K562 (cell line): ENCODE results near the gene GPX6. TPM values are rescaled to one million over a fixed set of nuclear protein-coding genes. Genes with fewer than 3 reads are reported as not detected.
A peak's percentile ranks its signal among the peaks of the same experiment; 100 is the strongest.

Experiments used
- BHLHE40 ChIP-seq: IDR thresholded peaks from 2 replicates; pipeline ENCODE4 v1.6.1; 2011; ENCODE audit warnings: low read length, improper control_type of control experiment
- BMI1 ChIP-seq: fragments of 150-350 bp; IDR thresholded peaks from 2 replicates; pipeline ENCODE4 v1.6.1; 2014; ENCODE audit warnings: low read length
- CBX2 ChIP-seq: fragments of 200-600 bp; sonication (generic); IDR thresholded peaks from one replicate; pipeline ENCODE4 v1.6.1; 2012; ENCODE audit warnings: mild to moderate bottlenecking, low read length, inconsistent platforms; ENCODE audit not compliant: insufficient read depth, poor library complexity, severe bottlenecking
- ESRRA ChIP-seq: fragments of 450-650 bp; IDR thresholded peaks from 2 replicates; pipeline ENCODE4 v1.6.1; 2014; ENCODE audit warnings: low read depth, mild to moderate bottlenecking, moderate library complexity, borderline replicate concordance
- ETV5 ChIP-seq: sonication (generic); formaldehyde crosslinking; IDR thresholded peaks from 2 replicates; pipeline ENCODE4 v1.4.0; 2020; ENCODE audit warnings: low read depth, mild to moderate bottlenecking, missing genetic modification reagents
- FOXP1 ChIP-seq: sonication (generic); formaldehyde crosslinking; IDR thresholded peaks from 2 replicates; pipeline ENCODE4 v1.8.0; 2022; ENCODE audit warnings: mild to moderate bottlenecking, missing genetic modification reagents
- HDGF ChIP-seq: fragments of 450-650 bp; IDR thresholded peaks from 2 replicates; pipeline ENCODE4 v1.6.1; 2016
- KDM2B ChIP-seq: fragments of 250-450 bp; sonication (Bioruptor Pico); IDR thresholded peaks from 2 replicates; pipeline ENCODE4 v1.8.0; 2021; ENCODE audit warnings: mild to moderate bottlenecking, moderate library complexity
- MCM3 ChIP-seq: fragments of 450-650 bp; IDR thresholded peaks from 2 replicates; pipeline ENCODE4 v1.6.1; 2016
- NR1H2 ChIP-seq: sonication (generic); formaldehyde crosslinking; IDR thresholded peaks from 2 replicates; pipeline ENCODE4 v1.4.0; 2020; ENCODE audit warnings: mild to moderate bottlenecking, missing genetic modification reagents
- NR2C2 ChIP-seq, 2 experiments: fragments of 200-800 bp in 1 of 2; sonication (Bioruptor generic) in 1 of 2; sonication (generic) in 1 of 2; formaldehyde crosslinking in 1 of 2; IDR thresholded peaks; 2 replicates each; pipeline versions ENCODE4 v1.6.1 to v1.8.0; 2016 to 2022; ENCODE audit warnings: mild to moderate bottlenecking in 1 of 2, missing compliant biosample characterization in 1 of 2, missing genetic modification characterization in 1 of 2, missing genetic modification reagents in 1 of 2
- PRDM10 ChIP-seq: fragments of 450-650 bp; IDR thresholded peaks from 2 replicates; pipeline ENCODE4 v1.6.1; 2018; ENCODE audit not compliant: partially characterized antibody
- RBM25 ChIP-seq: fragments of 200-400 bp; formaldehyde crosslinking; IDR thresholded peaks from 2 replicates; pipeline ENCODE4 v1.6.1; 2018; ENCODE audit warnings: low read length, low read depth, moderate library complexity; ENCODE audit not compliant: severe bottlenecking
- SP1 ChIP-seq: sonication (generic); formaldehyde crosslinking; IDR thresholded peaks from 2 replicates; pipeline ENCODE4 v1.8.1; 2022; ENCODE audit warnings: mild to moderate bottlenecking, missing genetic modification reagents
- TAF9B ChIP-seq: fragments of 450-650 bp; IDR thresholded peaks from 2 replicates; pipeline ENCODE4 v1.6.1; 2018; ENCODE audit warnings: mild to moderate bottlenecking; ENCODE audit not compliant: partially characterized antibody
- ZBTB8A ChIP-seq: fragments of 450-650 bp; IDR thresholded peaks from 2 replicates; pipeline ENCODE4 v1.6.1; 2018; ENCODE audit warnings: mild to moderate bottlenecking, moderate library complexity; ENCODE audit not compliant: partially characterized antibody
- ZC3H11A ChIP-seq: IDR thresholded peaks from 2 replicates; pipeline ENCODE4 v1.6.1; 2012; ENCODE audit warnings: low read depth, low read length, improper control_type of control experiment
- ZNF639 ChIP-seq, 2 experiments: fragments of 200-800 bp in 1 of 2; sonication (Bioruptor generic) in 1 of 2; sonication (generic) in 1 of 2; formaldehyde crosslinking in 1 of 2; IDR thresholded peaks in 1 of 2; conservative IDR thresholded peaks in 1 of 2; 2 replicates each; pipeline versions ENCODE4 v1.5.0 to v1.6.1; 2016 to 2020; ENCODE audit warnings: missing compliant biosample characterization in 1 of 2, missing genetic modification characterization in 1 of 2, missing genetic modification reagents in 1 of 2
- ZNF77 ChIP-seq: fragments of 250-450 bp; sonication (Bioruptor Pico); IDR thresholded peaks from 2 replicates; pipeline ENCODE4 v1.5.0; 2020
- polyA plus RNA-seq, 8 experiments: library from polyadenylated mRNA; depleted of rRNA in 4 of 8; stranded (reverse) in 5 of 8; unstranded in 3 of 8; fragments of >200 nt; fragmentation: Nextera tagmentation in 2 of 8; fragmentation: Illumina TruSeq in 1 of 8; extraction: Ambion mirVana in 2 of 8; extraction: Trizol in 1 of 8; gene quantifications; 2 replicates each; pipeline versions ENCODE4 v1.2.1 to v1.2.3, GENCODE V29; 2011 to 2014; ENCODE audit warnings: inconsistent platforms in 1 of 8, missing spikeins in 1 of 8
- total RNA-seq, 7 experiments: library from RNA; depleted of rRNA in 6 of 7; stranded (reverse); fragments of >200 nt in 6 of 7; fragmentation: Illumina TruSeq in 2 of 7; extraction: Trizol in 2 of 7; gene quantifications; 2 replicates each; pipeline versions ENCODE4 v1.2.1 to v1.2.3, GENCODE V29; 2011 to 2021; ENCODE audit warnings: low replicate concordance in 1 of 7
- TF ChIP-seq, protein P1 (sequence below): fragments of 450-650 bp; IDR thresholded peaks from 2 replicates; pipeline ENCODE4 v1.6.1; 2018; ENCODE audit warnings: mild to moderate bottlenecking, low read depth; ENCODE audit not compliant: partially characterized antibody

GPX6 gene
- total and polyA plus RNA-seq, 9 of the 15 experiments (the other 6 are each of a cell fraction or from before 2014, with no cell fraction given) = not detected

DNA sequence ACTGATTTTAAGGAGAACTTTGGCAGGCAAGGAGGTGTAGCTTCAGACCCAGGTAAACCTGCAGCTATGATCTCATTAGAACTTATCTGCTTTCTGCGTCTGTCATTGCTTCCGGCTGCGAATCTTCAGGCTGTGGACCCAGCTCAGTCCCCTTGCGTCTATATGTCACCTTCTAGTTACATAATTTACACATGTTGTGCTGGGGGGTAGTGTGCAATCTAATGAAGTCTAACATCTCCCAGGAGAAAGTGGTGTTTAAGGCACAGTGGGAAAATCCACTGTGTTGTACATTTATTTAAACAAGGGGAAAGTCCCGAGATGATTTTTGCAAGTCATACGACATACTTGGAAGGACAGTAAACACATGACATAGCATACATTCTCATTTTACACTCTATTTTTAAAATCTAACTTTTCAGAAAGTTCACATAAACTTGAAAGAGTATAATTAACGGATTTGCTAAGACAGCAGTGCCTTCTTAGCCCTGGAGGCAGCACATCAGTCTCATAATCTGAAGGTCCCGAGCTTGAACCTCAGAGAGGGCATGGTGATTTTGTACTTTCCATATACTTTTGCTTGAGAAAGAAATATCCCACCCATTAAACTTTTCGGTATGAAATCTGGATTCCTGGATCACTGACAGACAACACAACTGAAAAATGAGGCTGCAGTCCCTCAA lies 35.2 kb downstream of the GPX6 start (continued):
- 0 out of 4 replicates have a peak, but pooled peaks of 1 of the 2 experiments have one; percentile 51 for TF ChIP-seq ZNF639 (CRISPR knock-in tag; conservative IDR thresholded peaks at IDR 0.05 in 1 of 2, IDR thresholded peaks at IDR 0.05 in 1 of 2)
- peak; percentile 8 for TF ChIP-seq PRDM10
- TF ChIP-seq ZNF77 = no peak
- TF ChIP-seq RBM25 = no peak
- TF ChIP-seq BMI1 = no peak
- TF ChIP-seq KDM2B (CRISPR knock-in tag) = no peak
- no peak for TF ChIP-seq BHLHE40
- TF ChIP-seq FOXP1 = no peak
- no peak for TF ChIP-seq CBX2
- TF ChIP-seq SP1 (CRISPR knock-in tag) = no peak
- no peak for TF ChIP-seq ESRRA
- no peak for TF ChIP-seq ZC3H11A
- no peak for TF ChIP-seq HDGF
- no peak for TF ChIP-seq MCM3
- peak; percentile 24 for TF ChIP-seq TAF9B
- TF ChIP-seq NR2C2 (CRISPR knock-in tag; IDR thresholded peaks at IDR 0.05) = no peak
- TF ChIP-seq NR2C2 (tag; IDR thresholded peaks at IDR 0.05) = no peak
- no peak for TF ChIP-seq ZBTB8A
- TF ChIP-seq, protein P1, sequence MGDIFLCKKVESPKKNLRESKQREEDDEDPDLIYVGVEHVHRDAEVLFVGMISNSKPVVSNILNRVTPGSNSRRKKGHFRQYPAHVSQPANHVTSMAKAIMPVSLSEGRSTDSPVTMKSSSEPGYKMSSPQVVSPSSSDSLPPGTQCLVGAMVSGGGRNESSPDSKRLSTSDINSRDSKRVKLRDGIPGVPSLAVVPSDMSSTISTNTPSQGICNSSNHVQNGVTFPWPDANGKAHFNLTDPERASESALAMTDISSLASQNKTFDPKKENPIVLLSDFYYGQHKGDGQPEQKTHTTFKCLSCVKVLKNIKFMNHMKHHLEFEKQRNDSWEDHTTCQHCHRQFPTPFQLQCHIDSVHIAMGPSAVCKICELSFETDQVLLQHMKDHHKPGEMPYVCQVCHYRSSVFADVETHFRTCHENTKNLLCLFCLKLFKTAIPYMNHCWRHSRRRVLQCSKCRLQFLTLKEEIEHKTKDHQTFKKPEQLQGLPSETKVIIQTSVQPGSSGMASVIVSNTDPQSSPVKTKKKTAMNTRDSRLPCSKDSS = no peak
- peak; percentile 91 for TF ChIP-seq ETV5
- TF ChIP-seq NR1H2 (CRISPR knock-in tag) = no peak
